ENCODE results near the gene RALGPS2. TPM values are rescaled to one million over a fixed set of nuclear protein-coding genes. Genes with fewer than 3 reads are reported as not detected.

The RALGPS2 gene
- total and polyA plus RNA-seq, 11 donors, result 1.6 to 12.7 (median 8.0) TPM

GRCh38 chr1:178901482-178902125, 176.6 kb downstream of the RALGPS2 start:
- no peak overlapping the region for H3K27ac ChIP-seq
- DNase-seq, result no peak
- intact Hi-C loops (cut with DNase I), result no loop called here
- no peak overlapping the region for H3K4me3 ChIP-seq
- H3K4me1 ChIP-seq, result no peaks in the 10 kb centered on the region
- no peak for TF ChIP-seq CTCF (IDR thresholded peaks at IDR 0.05)
- TF ChIP-seq POLR2A (IDR thresholded peaks at IDR 0.05), result no peak
- H3K27me3 ChIP-seq, result no peaks in the 10 kb centered on the region
- WGBS, 4 donors, result 95 to 98% (median 96%) methylated on average over 1 of the region's 1 CpG
- no peaks in the 10 kb centered on the region for H3K36me3 ChIP-seq
- H3K9me3 ChIP-seq, result no peaks in the 10 kb centered on the region
- no peak for ATAC-seq

GRCh38 chr1:178908358-178908757, 183.3 kb downstream of the RALGPS2 start:
- Histone ChIP-seq H3K27ac (no peak overlapping the region), H3K36me3 (peaks cover 0 to 4% (median 0%) of the 10 kb centered on the region in 9 donors), H3K4me1 (no peaks in the 10 kb centered on the region), H3K9me3 (no peaks in the 10 kb centered on the region), H3K4me3 (no peak overlapping the region), H3K27me3 (no peaks in the 10 kb centered on the region)
- WGBS, 4 donors, result 72 to 81% (median 77%) methylated on average over 1 of the region's 1 CpG
- intact Hi-C loops (cut with DNase I), result no loop called here
- TF ChIP-seq POLR2A (IDR thresholded peaks at IDR 0.05), result no peak
- no peak for TF ChIP-seq CTCF (IDR thresholded peaks at IDR 0.05)
- ATAC-seq (no peak), DNase-seq (no peak)

DNA sequence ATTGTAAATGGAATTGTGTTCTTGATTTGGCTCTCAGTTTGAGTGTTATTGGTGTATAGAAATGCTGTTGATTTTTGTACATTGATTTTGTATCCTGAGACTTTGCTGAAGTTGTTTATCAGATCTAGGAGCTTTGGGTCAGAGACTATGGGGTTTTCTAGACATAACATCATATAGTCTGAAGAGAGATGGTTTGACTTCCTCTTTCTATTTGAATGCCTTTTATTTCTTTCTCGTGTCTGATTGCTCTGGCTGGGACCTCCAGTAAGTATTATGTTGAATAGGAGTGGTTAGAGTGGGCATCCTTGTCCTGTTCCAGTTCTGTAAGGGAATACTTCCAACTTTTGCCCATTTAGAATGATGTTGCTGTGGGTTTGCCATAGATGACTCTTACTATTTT, 185.0 kb downstream of the RALGPS2 start:
- Histone ChIP-seq H3K27me3 (no peaks in the 10 kb centered on the region), H3K27ac (no peak overlapping the region), H3K9me3 (no peaks in the 10 kb centered on the region), H3K4me1 (no peaks in the 10 kb centered on the region), H3K36me3 (peaks cover 0 to 4% (median 0%) of the 10 kb centered on the region in 9 donors), H3K4me3 (no peak overlapping the region)
- intact Hi-C loops (cut with DNase I), result no loop called here
- ATAC-seq (no peak), DNase-seq (no peak)
- WGBS, 4 donors, result 84 to 96% (median 90%) methylated on average over 1 of the region's 1 CpG
- TF ChIP-seq POLR2A (IDR thresholded peaks at IDR 0.05) (no peak), CTCF (IDR thresholded peaks at IDR 0.05) (no peak)

DNA sequence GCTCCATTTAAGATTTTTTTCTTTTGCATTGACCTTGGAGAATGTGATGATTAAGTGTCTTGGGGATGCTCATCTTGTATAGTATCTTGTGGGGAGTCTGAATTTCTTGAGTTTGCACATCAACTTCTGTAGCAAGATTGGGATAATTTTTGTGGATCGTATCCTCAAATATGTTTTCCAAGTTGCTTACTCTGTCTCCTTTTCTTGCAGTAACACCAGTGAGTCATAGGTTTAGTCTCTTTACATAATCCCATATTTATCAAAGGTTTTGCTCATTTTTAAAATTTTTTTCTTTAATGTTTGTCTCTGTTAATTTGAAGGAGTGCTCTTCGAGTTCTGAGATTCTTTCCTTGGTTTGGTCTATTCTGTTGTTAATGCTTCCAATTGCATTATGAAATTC, 187.6 kb downstream of the RALGPS2 start:
- Histone ChIP-seq H3K27me3 (no peaks in the 10 kb centered on the region), H3K27ac (no peak overlapping the region), H3K36me3 (peaks cover 0 to 8% (median 0%) of the 10 kb centered on the region in 9 donors), H3K9me3 (no peaks in the 10 kb centered on the region), H3K4me3 (no peak overlapping the region), H3K4me1 (no peaks in the 10 kb centered on the region)
- 95 to 99% (median 96%) methylated on average over 2 of the region's 2 CpGs for WGBS, 4 donors
- ATAC-seq (no peak), DNase-seq (no peak)
- TF ChIP-seq POLR2A (IDR thresholded peaks at IDR 0.05) (no peak), CTCF (IDR thresholded peaks at IDR 0.05) (no peak)
- intact Hi-C loops (cut with DNase I), result no loop called here
